ENCODE results near the gene AP1S2. TPM values are rescaled to one million over a fixed set of nuclear protein-coding genes. Genes with fewer than 3 reads are reported as not detected.

AP1S2 gene
- total and polyA plus RNA-seq, 2 donors from 2014 or later: 13.7 to 28.7 TPM

DNA sequence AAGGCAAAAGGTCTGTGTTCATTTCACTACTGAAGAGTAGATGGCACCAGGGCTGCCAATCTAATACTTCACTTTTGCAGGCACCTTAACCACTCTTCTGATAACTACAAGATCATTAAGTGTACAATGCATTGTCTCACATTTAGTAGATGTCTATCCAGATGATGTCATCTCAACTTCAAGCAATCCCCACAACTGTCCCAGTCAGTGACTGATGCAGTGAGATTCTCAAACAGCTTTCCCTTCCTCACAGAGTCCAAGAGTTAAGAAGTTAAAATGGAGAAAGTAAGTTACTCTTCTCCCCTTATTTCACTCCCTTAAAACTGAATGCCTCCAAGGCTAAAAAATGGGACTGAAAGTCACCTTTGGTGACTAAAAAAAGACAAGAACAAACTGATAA, 10.7 kb downstream of the AP1S2 start:
- H3K4me3 ChIP-seq (ENCODE audit: low read length in 3 of 3): no peak overlapping the region
- TF ChIP-seq, protein P1, sequence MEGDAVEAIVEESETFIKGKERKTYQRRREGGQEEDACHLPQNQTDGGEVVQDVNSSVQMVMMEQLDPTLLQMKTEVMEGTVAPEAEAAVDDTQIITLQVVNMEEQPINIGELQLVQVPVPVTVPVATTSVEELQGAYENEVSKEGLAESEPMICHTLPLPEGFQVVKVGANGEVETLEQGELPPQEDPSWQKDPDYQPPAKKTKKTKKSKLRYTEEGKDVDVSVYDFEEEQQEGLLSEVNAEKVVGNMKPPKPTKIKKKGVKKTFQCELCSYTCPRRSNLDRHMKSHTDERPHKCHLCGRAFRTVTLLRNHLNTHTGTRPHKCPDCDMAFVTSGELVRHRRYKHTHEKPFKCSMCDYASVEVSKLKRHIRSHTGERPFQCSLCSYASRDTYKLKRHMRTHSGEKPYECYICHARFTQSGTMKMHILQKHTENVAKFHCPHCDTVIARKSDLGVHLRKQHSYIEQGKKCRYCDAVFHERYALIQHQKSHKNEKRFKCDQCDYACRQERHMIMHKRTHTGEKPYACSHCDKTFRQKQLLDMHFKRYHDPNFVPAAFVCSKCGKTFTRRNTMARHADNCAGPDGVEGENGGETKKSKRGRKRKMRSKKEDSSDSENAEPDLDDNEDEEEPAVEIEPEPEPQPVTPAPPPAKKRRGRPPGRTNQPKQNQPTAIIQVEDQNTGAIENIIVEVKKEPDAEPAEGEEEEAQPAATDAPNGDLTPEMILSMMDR (IDR thresholded peaks at IDR 0.05; ENCODE audit: borderline replicate concordance, extremely low read depth, insufficient read depth): no peak
- no peak for FAIRE-seq
- H3K4me1 ChIP-seq (ENCODE audit: control insufficient read depth in 2 of 3, insufficient read depth in 2 of 3, low read depth in 1 of 3, low read length in 3 of 3): no peaks in the 10 kb centered on the region
- H3K36me3 ChIP-seq (ENCODE audit: control insufficient read depth in 2 of 3, insufficient read depth in 3 of 3, low read length in 3 of 3): peaks cover 0 to 4% (median 0%) of the 10 kb centered on the region in 3 donors
- no peak for DNase-seq
- intact Hi-C loops (cut with DNase I): no loop called here
- H3K27ac ChIP-seq (ENCODE audit: low read depth in 2 of 2, low read length in 2 of 2): no peak overlapping the region
- H3K27me3 ChIP-seq (ENCODE audit: control insufficient read depth, insufficient read depth, low read length): peaks cover 12% of the 10 kb centered on the region
- H3K9me3 ChIP-seq (ENCODE audit: control insufficient read depth in 2 of 3, insufficient read depth in 1 of 3, low read length in 3 of 3): no peaks in the 10 kb centered on the region
- H3K9ac ChIP-seq (ENCODE audit: low read length in 3 of 3): no peak overlapping the region

DNA sequence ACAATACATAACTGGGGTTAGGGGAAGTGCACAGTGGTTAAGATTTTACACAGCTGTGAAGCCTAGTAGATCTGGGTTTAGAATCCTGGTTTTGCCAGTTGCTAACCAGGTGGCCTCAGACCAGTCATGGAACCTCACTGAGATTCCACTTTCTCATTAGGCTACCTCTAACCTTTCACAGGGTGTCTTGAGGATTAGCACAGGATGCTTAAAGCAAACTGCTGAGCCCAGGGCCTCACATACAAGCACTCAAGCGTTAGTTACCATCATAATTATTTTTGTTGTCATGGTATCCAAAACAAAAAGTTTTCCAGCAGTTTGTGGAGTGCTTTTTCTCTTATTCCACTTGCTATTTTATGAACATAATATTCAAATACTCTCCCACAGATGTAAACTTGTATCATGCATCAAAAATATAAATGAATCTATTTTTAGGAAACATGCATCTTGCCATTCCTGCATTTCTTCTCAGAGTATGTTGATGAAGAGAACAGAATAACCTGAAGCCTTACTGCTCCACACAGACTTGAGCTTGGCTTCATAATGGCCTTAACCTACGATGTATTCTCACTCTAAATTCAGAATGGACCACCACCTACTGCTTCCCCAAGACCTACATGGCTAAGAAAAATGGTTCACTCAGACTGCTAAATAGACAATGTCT, 12.6 kb downstream of the AP1S2 start:
- Histone ChIP-seq H3K9ac (ENCODE audit: low read length in 3 of 3) (no peak overlapping the region), H3K27me3 (ENCODE audit: control insufficient read depth, insufficient read depth, low read length) (peaks cover 4% of the 10 kb centered on the region), H3K4me3 (ENCODE audit: low read length in 3 of 3) (no peak overlapping the region), H3K9me3 (ENCODE audit: control insufficient read depth in 2 of 3, insufficient read depth in 1 of 3, low read length in 3 of 3) (no peaks in the 10 kb centered on the region), H3K27ac (ENCODE audit: low read depth in 2 of 2, low read length in 2 of 2) (no peak overlapping the region), H3K36me3 (ENCODE audit: control insufficient read depth in 2 of 3, insufficient read depth in 3 of 3, low read length in 3 of 3) (peaks cover 0 to 4% (median 0%) of the 10 kb centered on the region in 3 donors), H3K4me1 (ENCODE audit: control insufficient read depth in 2 of 3, insufficient read depth in 2 of 3, low read depth in 1 of 3, low read length in 3 of 3) (no peaks in the 10 kb centered on the region)
- intact Hi-C loops (cut with DNase I): no loop called here
- FAIRE-seq (no peak), DNase-seq (no peak)
- TF ChIP-seq, protein P1 (IDR thresholded peaks at IDR 0.05; ENCODE audit: borderline replicate concordance, extremely low read depth, insufficient read depth): no peak

DNA sequence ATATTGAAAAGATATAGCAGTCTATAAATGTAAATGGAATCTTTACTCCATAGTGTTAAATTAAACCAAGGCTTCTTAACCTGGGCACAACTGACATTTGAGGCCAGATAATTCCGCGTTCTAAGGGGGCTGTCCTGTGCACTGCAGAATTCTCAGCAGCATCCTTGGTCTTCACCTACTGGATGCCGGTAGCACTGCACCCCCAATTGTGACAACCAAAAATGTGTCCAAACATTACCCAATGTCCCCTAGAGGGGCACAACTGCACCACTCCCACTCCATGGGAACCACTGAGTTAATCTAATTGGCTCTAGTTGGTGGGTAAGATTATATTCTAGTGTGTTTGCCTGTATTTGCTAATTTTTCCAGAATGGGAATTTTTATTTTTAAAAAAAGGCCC, 16.6 kb downstream of the AP1S2 start:
- no peaks in the 10 kb centered on the region for H3K27me3 ChIP-seq (ENCODE audit: control insufficient read depth, insufficient read depth, low read length)
- TF ChIP-seq, protein P1 (IDR thresholded peaks at IDR 0.05; ENCODE audit: borderline replicate concordance, extremely low read depth, insufficient read depth): no peak
- no peak for DNase-seq
- no peak overlapping the region for H3K4me3 ChIP-seq (ENCODE audit: low read length in 3 of 3)
- no peaks in the 10 kb centered on the region for H3K4me1 ChIP-seq (ENCODE audit: control insufficient read depth in 2 of 3, insufficient read depth in 2 of 3, low read depth in 1 of 3, low read length in 3 of 3)
- no peaks in the 10 kb centered on the region for H3K9me3 ChIP-seq (ENCODE audit: control insufficient read depth in 2 of 3, insufficient read depth in 1 of 3, low read length in 3 of 3)
- no peak for FAIRE-seq
- no peaks in the 10 kb centered on the region for H3K36me3 ChIP-seq (ENCODE audit: control insufficient read depth in 2 of 3, insufficient read depth in 3 of 3, low read length in 3 of 3)
- H3K9ac ChIP-seq (ENCODE audit: low read length in 3 of 3): no peak overlapping the region
- H3K27ac ChIP-seq (ENCODE audit: low read depth in 2 of 2, low read length in 2 of 2): no peak overlapping the region
- intact Hi-C loops (cut with DNase I): no loop called here

Measured in kidney (tissue), 14 donors.